ENCODE measurements around the gene DUSP10.

The DUSP10 gene

DNA sequence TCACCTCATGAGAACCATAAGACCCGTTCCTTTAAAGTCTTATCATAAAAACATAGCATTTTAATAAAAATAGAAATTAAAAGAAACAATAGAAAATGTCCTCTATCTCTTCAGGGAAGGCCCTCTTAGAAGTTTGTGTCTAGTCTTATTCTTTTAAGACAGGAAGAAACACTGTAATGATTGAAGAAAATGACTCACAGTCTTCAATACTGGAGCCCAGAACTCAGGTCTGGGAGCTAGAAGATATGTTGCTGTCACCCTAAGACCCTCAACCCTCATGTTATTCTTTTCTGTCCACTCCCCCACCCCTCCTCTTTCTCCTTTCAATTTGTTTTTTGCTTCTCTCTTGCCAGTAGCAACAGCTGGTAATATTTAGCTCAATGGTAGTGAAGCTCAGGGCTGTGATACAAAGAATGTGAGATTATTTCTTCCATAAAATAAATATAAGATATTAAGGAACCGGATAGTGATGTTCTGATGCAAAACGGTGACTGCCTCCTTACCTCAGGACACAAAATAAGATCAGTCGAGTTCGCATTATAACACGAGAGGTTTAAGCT lies 12.0 kb downstream of the DUSP10 start:
- H3K4me3 ChIP-seq (replicated peaks; ENCODE audit: insufficient read depth, low read length) = no peak overlapping the region
- no peak for DNase-seq (ENCODE audit: low read depth in 1 of 2, low spot score in 1 of 2)

DNA sequence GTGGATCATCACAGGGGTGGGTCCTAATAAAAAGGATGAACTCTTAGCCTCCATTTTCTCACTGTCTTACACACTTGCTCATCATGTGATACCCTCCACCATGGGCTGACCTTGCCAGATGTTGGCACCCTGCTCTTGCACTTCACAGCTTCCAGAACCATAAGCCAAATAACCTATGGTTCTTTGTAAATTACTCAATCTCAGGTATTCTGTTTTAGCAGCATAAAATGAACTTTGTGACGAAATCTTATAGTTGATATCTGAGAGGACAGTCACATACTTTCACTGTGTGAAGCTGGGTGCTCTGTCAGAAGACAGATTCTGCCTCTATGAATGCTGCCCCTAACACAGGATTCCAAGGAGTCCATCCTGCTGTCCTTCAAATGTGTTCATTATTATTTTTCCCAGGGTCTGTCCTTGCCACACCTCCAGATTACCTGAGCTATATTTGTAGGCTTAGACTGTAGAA lies 13.8 kb downstream of the DUSP10 start:
- TF ChIP-seq, protein P1, sequence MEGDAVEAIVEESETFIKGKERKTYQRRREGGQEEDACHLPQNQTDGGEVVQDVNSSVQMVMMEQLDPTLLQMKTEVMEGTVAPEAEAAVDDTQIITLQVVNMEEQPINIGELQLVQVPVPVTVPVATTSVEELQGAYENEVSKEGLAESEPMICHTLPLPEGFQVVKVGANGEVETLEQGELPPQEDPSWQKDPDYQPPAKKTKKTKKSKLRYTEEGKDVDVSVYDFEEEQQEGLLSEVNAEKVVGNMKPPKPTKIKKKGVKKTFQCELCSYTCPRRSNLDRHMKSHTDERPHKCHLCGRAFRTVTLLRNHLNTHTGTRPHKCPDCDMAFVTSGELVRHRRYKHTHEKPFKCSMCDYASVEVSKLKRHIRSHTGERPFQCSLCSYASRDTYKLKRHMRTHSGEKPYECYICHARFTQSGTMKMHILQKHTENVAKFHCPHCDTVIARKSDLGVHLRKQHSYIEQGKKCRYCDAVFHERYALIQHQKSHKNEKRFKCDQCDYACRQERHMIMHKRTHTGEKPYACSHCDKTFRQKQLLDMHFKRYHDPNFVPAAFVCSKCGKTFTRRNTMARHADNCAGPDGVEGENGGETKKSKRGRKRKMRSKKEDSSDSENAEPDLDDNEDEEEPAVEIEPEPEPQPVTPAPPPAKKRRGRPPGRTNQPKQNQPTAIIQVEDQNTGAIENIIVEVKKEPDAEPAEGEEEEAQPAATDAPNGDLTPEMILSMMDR (IDR thresholded peaks at IDR 0.05; ENCODE audit: insufficient read depth, low read length) = no peak
- TF ChIP-seq, protein P2, sequence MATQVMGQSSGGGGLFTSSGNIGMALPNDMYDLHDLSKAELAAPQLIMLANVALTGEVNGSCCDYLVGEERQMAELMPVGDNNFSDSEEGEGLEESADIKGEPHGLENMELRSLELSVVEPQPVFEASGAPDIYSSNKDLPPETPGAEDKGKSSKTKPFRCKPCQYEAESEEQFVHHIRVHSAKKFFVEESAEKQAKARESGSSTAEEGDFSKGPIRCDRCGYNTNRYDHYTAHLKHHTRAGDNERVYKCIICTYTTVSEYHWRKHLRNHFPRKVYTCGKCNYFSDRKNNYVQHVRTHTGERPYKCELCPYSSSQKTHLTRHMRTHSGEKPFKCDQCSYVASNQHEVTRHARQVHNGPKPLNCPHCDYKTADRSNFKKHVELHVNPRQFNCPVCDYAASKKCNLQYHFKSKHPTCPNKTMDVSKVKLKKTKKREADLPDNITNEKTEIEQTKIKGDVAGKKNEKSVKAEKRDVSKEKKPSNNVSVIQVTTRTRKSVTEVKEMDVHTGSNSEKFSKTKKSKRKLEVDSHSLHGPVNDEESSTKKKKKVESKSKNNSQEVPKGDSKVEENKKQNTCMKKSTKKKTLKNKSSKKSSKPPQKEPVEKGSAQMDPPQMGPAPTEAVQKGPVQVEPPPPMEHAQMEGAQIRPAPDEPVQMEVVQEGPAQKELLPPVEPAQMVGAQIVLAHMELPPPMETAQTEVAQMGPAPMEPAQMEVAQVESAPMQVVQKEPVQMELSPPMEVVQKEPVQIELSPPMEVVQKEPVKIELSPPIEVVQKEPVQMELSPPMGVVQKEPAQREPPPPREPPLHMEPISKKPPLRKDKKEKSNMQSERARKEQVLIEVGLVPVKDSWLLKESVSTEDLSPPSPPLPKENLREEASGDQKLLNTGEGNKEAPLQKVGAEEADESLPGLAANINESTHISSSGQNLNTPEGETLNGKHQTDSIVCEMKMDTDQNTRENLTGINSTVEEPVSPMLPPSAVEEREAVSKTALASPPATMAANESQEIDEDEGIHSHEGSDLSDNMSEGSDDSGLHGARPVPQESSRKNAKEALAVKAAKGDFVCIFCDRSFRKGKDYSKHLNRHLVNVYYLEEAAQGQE (IDR thresholded peaks at IDR 0.05; ENCODE audit: insufficient replicate concordance, low read depth) = no peak
- no peak for TF ChIP-seq POLR2AphosphoS5 (IDR thresholded peaks at IDR 0.05; ENCODE audit: low read depth)
- Histone ChIP-seq H3K27me3 (ENCODE audit: insufficient read depth, poor library complexity, severe bottlenecking) (no peaks in the 10 kb centered on the region), H3K27ac (replicated peaks) (no peak overlapping the region), H3K4me3 (replicated peaks; ENCODE audit: insufficient read depth, low read length) (no peak overlapping the region)
- no peak for DNase-seq (ENCODE audit: low read depth in 1 of 2, low spot score in 1 of 2)

More for the DNA sequence above, 12.0 kb downstream of the DUSP10 start:
- H3K27ac ChIP-seq (replicated peaks) = no peak overlapping the region
- TF ChIP-seq GABPA (IDR thresholded peaks at IDR 0.05; ENCODE audit: low read depth) (no peak), SPI1 (IDR thresholded peaks at IDR 0.05; ENCODE audit: borderline replicate concordance, low read depth) (no peak), POLR2AphosphoS5 (IDR thresholded peaks at IDR 0.05; ENCODE audit: low read depth) (no peak)
- TF ChIP-seq, protein P1 (IDR thresholded peaks at IDR 0.05; ENCODE audit: insufficient read depth, low read length) = no peak
- TF ChIP-seq, protein P2 (IDR thresholded peaks at IDR 0.05; ENCODE audit: insufficient replicate concordance, low read depth) = no peak
- H3K27me3 ChIP-seq (ENCODE audit: insufficient read depth, poor library complexity, severe bottlenecking) = no peaks in the 10 kb centered on the region

DNA sequence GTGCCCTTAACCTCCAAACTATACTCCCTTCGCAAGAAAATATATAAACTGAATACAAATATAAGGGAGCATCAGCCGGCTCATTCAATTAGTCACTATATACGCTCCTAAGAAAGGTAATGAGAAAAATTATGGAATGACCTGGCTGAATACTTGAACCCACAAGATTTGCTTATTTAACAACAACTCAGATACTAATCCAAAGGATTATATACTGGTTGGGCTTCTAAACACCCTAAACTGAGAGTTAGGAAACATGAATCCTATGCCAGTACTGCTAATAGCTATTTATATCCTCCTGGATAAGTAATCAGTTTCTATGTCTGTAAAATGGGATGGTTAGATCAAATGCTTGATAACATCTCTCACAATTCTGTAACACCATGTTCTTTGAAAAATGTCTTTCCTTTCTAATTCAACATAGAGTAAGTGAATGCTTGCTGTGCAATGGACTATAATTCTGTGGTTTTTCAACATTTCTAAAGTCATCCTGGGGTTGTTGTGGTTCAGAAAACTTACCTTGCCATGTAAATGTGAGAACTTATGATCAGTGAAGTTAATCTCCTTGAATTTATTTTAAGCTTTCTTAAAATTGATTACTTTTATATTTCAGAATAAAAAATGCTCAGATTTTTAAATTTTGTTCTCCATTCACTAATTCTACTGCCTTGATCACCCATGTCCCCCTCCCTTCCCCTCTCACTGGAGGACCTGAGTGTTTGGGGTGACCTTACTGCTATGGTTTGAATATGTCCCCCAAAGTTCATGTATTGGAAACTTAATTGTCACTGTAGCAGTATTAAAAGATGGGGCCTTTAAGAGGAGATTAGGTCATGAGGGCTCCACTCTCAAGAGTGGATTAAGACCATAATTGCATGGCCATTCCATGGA lies 14.5 kb downstream of the DUSP10 start:
- Histone ChIP-seq H3K4me3 (replicated peaks; ENCODE audit: insufficient read depth, low read length) (no peak overlapping the region), H3K27me3 (ENCODE audit: insufficient read depth, poor library complexity, severe bottlenecking) (no peaks in the 10 kb centered on the region), H3K27ac (replicated peaks) (peak overlapping the region; percentile 71)
- TF ChIP-seq GABPA (IDR thresholded peaks at IDR 0.05; ENCODE audit: low read depth) = no peak
- TF ChIP-seq, protein P2 (IDR thresholded peaks at IDR 0.05; ENCODE audit: insufficient replicate concordance, low read depth) = no peak
- TF ChIP-seq, protein P1 (IDR thresholded peaks at IDR 0.05; ENCODE audit: insufficient read depth, low read length) = no peak
- no peak for TF ChIP-seq SPI1 (IDR thresholded peaks at IDR 0.05; ENCODE audit: borderline replicate concordance, low read depth)
- TF ChIP-seq POLR2AphosphoS5 (IDR thresholded peaks at IDR 0.05; ENCODE audit: low read depth) = no peak
- no peak for DNase-seq (ENCODE audit: low read depth in 1 of 2, low spot score in 1 of 2)

All from HL-60 (cell line).